Thyroid gland (tissue), 4 donors: ENCODE results near the gene CHRND. TPM values are rescaled to one million over a fixed set of nuclear protein-coding genes. Genes with fewer than 3 reads are reported as not detected.

ENCODE experiments used
- DNase-seq, 2 donors: peaks; one replicate each; pipeline ENCODE4 v3.0.0-alpha.2; 2019
- H3K27ac ChIP-seq, 3 donors: fragments of 200-600 bp; sonication (generic); 1 replicate in 2 of 3; 2 replicates in 1 of 3; pipeline ENCODE4 v1.5.1; 2016 to 2019; ENCODE audit warnings: mild to moderate bottlenecking in 1 of 3, moderate library complexity in 1 of 3
- H3K27me3 ChIP-seq: fragments of 200-600 bp; sonication (generic); one replicate; pipeline ENCODE4 v1.5.1; 2019
- H3K36me3 ChIP-seq, 2 donors: fragments of 200-600 bp; sonication (generic); one replicate each; pipeline ENCODE4 v1.5.1; 2016 to 2019
- H3K4me1 ChIP-seq, 2 donors: fragments of 200-600 bp; sonication (generic); one replicate each; pipeline ENCODE4 v1.5.1; 2017 to 2019
- H3K4me3 ChIP-seq, 3 donors: fragments of 200-600 bp; sonication (generic); replicated peaks in 1 of 3; 1 replicate in 2 of 3; 2 replicates in 1 of 3; pipeline ENCODE4 v1.5.1; 2016; ENCODE audit warnings: mild to moderate bottlenecking in 1 of 3
- H3K9me3 ChIP-seq: fragments of 200-600 bp; sonication (generic); one replicate; pipeline ENCODE4 v1.5.1; 2017
- POLR2A ChIP-seq, 2 donors: fragments of 450-650 bp; IDR thresholded peaks; one replicate each; pipeline ENCODE4 v1.6.1; 2017; ENCODE audit warnings: antibody characterized with exemption in 2 of 2, mild to moderate bottlenecking in 2 of 2, moderate library complexity in 1 of 2
- WGBS, 2 donors: methylation state at CpG; one replicate each; pipeline ENCODE4 v1.1.5; 2017; 5-methylcytosine and 5-hydroxymethylcytosine counted together
- intact Hi-C: fragments of 100-400 bp; cut with DNase I; formaldehyde crosslinking; loops from one replicate; pipeline ENCODE4 v1.15.1; 2023
- total RNA-seq, 4 donors: library from RNA; depleted of rRNA; stranded (reverse); fragments of >200 nt; gene quantifications; one replicate each; pipeline ENCODE4 v1.2.3, GENCODE V29; 2016
- TF ChIP-seq, protein P1 (sequence below), 6 experiments: fragments of 200-600 bp in 3 of 6; fragments of 450-650 bp in 3 of 6; sonication (generic) in 3 of 6; IDR thresholded peaks; one replicate each; pipeline ENCODE4 v1.5.1; 2016 to 2019; ENCODE audit warnings: antibody characterized with exemption in 6 of 6, mild to moderate bottlenecking in 2 of 6, inconsistent platforms in 1 of 6, moderate library complexity in 1 of 6

The CHRND gene
- total RNA-seq, 4 donors from 2014 or later: not detected

DNA sequence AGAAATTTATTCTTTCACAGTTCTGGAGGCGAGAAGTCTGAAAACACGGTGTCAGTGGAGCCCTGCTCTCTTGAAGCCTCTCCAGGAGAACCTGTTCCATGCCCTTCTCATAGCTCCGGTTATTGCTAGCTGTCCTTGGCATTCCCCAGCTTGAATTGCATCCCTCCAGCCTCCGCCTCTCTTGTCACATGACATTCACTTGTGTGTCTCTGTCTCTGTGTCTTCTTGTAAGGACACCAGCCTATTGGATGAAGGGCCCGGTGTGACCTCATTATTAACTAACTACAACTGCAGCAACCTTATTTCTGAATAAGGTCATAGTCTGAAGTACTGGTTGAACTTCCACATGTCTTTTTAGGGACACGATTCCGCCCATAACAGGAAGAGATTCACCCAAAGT, 10.3 kb upstream of the CHRND start:
- 78% methylated on average over 7 of the region's 7 CpGs for WGBS, 2 donors
- Histone ChIP-seq H3K4me3 (no peak overlapping the region), H3K9me3 (no peaks in the 10 kb centered on the region), H3K4me1 (no peaks in the 10 kb centered on the region), H3K27ac (no peak overlapping the region), H3K27me3 (no peaks in the 10 kb centered on the region), H3K36me3 (no peaks in the 10 kb centered on the region)
- intact Hi-C loops: no loop called here
- no peak for DNase-seq
- no peak for TF ChIP-seq POLR2A (IDR thresholded peaks at IDR 0.05)
- TF ChIP-seq, protein P1, sequence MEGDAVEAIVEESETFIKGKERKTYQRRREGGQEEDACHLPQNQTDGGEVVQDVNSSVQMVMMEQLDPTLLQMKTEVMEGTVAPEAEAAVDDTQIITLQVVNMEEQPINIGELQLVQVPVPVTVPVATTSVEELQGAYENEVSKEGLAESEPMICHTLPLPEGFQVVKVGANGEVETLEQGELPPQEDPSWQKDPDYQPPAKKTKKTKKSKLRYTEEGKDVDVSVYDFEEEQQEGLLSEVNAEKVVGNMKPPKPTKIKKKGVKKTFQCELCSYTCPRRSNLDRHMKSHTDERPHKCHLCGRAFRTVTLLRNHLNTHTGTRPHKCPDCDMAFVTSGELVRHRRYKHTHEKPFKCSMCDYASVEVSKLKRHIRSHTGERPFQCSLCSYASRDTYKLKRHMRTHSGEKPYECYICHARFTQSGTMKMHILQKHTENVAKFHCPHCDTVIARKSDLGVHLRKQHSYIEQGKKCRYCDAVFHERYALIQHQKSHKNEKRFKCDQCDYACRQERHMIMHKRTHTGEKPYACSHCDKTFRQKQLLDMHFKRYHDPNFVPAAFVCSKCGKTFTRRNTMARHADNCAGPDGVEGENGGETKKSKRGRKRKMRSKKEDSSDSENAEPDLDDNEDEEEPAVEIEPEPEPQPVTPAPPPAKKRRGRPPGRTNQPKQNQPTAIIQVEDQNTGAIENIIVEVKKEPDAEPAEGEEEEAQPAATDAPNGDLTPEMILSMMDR (IDR thresholded peaks at IDR 0.05): no peak

DNA sequence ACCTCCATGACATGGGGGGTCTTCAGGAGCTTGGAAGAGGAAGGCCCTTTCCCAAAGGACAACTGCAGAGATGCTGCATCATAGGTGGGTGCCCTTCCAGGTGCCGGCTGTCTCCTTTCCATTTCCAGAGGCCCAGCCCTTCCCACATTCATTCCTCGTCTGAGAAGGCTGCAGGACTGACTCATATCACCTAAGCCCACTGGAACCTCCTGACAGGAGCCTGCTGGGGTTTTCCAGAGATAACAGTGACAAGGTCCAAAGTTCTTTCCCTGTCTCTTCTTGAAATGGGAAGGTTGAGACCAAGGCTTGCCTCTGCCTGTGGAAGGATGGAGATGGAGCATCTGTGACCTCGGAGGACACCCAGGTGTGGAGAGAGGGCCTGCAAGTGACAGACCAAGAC, 9.4 kb upstream of the CHRND start:
- Histone ChIP-seq H3K4me3 (no peak overlapping the region), H3K9me3 (no peaks in the 10 kb centered on the region), H3K27me3 (no peaks in the 10 kb centered on the region), H3K36me3 (no peaks in the 10 kb centered on the region), H3K4me1 (no peaks in the 10 kb centered on the region), H3K27ac (no peak overlapping the region)
- intact Hi-C loops: no loop called here
- 97 to 98% methylated on average over 3 of the region's 3 CpGs for WGBS, 2 donors
- DNase-seq: no peak
- TF ChIP-seq POLR2A (IDR thresholded peaks at IDR 0.05): no peak
- TF ChIP-seq, protein P1 (IDR thresholded peaks at IDR 0.05): no peak

DNA sequence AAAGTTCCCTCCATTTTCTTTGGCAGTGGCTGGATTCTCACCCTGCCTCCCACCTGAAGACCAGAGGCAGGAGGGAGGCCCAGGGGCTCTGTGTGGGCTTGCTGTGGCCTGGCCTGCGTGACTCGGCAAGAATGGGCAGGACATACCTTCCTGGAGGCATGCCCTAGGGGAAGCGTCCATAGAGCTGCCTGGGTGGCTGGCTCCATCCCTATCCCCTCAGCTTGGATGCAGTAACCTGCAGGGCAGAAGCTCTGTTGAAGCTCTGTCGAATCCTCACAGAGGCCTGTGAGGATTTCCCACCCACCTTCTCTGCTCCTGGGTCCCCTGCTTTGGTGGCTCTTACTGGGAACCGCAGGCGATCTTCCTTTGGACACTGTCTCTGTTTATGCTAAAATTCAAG, 7.1 kb upstream of the CHRND start:
- no peaks in the 10 kb centered on the region for H3K9me3 ChIP-seq
- peaks cover 6 to 16% of the 10 kb centered on the region in 2 donors for H3K4me1 ChIP-seq
- no peak overlapping the region for H3K27ac ChIP-seq
- peaks cover 16% of the 10 kb centered on the region for H3K27me3 ChIP-seq
- 85% methylated on average over 3 to 6 of the region's 6 CpGs for WGBS, 2 donors
- no peak for TF ChIP-seq POLR2A (IDR thresholded peaks at IDR 0.05)
- TF ChIP-seq, protein P1 (IDR thresholded peaks at IDR 0.05): no peak
- H3K4me3 ChIP-seq: no peak overlapping the region
- no peak for DNase-seq
- no peaks in the 10 kb centered on the region for H3K36me3 ChIP-seq
- intact Hi-C loops: no loop called here

DNA sequence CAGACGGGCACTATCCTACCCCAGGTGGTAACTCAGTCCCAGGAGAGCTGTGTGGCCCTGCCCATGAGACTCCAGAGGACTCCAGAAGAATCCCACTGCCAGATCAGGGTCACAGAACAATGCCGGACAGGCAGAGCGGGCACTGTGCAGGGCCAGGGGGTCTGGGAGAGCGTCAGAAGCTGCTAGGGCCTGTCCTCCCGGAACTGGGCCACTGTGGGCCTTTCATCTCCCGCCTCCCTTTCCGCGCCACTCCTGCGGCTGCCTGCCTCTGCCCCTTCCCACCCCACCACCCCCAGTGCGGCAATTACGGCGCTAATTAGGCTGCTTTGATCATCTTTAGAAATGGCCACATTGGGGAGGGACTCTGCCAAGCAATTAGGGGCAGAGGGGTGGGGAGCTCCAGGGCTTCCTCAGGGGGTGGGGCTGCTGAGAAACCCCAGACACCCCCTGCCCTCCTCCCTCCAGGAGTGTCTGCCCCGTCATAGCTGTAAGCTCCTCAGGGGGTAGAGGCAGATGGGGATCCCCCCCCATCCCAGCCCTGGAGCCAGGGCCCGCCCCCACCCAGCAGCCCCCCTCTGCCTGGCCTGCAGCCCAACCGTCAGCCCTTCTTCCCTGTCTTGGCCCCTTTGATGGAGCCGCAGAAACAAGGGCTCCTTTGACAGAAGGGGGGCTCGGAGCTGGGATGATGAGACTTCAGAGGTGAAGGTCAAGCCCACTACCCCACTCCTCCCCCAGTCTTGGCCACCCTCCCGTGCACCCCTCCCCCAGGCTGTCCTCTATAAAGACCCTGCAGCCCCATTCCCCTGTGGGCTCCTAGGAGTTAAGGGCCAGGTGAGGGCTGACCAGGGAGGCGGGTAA, 6.2 kb upstream of the CHRND start, which contains the start of gene PRSS56:
Gene PRSS56, plus strand, starts transcription at position 808 of the 858 bp plus-strand sequence. CDS start 211 bp downstream, outside the sequence.
- TF ChIP-seq, protein P1 (IDR thresholded peaks at IDR 0.05): no peak
- TF ChIP-seq POLR2A (IDR thresholded peaks at IDR 0.05): no peak
- Histone ChIP-seq H3K27me3 (peaks cover 23% of the 10 kb centered on the region), H3K4me3 (no peak within 1 kb of the TSS), H3K4me1 (peaks cover 6 to 22% of the 10 kb centered on the region in 2 donors), H3K36me3 (no peaks in the 10 kb centered on the region), H3K9me3 (no peaks in the 10 kb centered on the region), H3K27ac (no peak within 1 kb of the TSS)
- DNase-seq: no peak
- WGBS, 2 donors: 65 to 69% methylated on average over 8 to 17 of the region's 19 CpGs
- intact Hi-C loops: loop anchor here (5.0 to 10.0 kb wide), 2 partner anchors 73 to 595 kb away; partner anchors contain the start of gene NPPC

DNA sequence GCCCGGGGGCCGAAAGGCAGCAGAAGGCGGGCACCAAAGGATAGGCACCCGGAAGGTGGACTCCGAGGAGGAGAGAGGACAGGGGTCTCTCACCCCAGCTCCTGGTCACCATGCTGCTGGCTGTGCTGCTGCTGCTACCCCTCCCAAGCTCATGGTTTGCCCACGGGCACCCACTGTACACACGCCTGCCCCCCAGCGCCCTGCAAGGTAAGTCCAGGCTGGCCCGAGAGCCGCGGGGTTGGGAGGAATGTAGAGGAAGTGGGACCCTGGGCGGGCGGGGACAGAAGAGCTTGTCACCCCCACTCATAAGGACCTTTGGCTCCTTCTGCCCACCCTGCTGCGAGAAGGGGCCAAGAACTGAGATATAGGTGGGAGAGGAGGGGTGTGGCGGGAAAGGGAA, 5.5 kb upstream of the CHRND start:
- intact Hi-C loops: loop anchor here (5.0 to 10.0 kb wide), 2 partner anchors 73 to 596 kb away; partner anchors contain the start of gene NPPC
- no peak for DNase-seq
- no peak overlapping the region for H3K4me3 ChIP-seq
- peaks cover 6 to 25% of the 10 kb centered on the region in 2 donors for H3K4me1 ChIP-seq
- H3K27me3 ChIP-seq: peaks cover 23% of the 10 kb centered on the region
- no peaks in the 10 kb centered on the region for H3K36me3 ChIP-seq
- no peak overlapping the region for H3K27ac ChIP-seq
- 74 to 87% methylated on average over 15 of the region's 15 CpGs for WGBS, 2 donors
- no peaks in the 10 kb centered on the region for H3K9me3 ChIP-seq
- TF ChIP-seq, protein P1 (IDR thresholded peaks at IDR 0.05): no peak
- TF ChIP-seq POLR2A (IDR thresholded peaks at IDR 0.05): no peak
